Liver (tissue), 9 donors: ENCODE measurements around the gene SYNGR1. TPM values are rescaled to one million over a fixed set of nuclear protein-coding genes. Genes with fewer than 3 reads are reported as not detected.

Source experiments
- DNase-seq: peaks from one replicate; pipeline ENCODE4 v3.0.0-alpha.2; 2017; ENCODE audit warnings: low spot score
- H3K27ac ChIP-seq, 2 donors: one replicate each; pipeline ENCODE4 v1.7.0; 2013; ENCODE audit warnings: inconsistent platforms in 2 of 2, low read length in 2 of 2, control low read depth in 1 of 2, low read depth in 1 of 2, mild to moderate bottlenecking in 1 of 2
- H3K27me3 ChIP-seq, 4 donors: one replicate each; pipeline versions ENCODE4 v1.6.1 to v1.7.0; 2013; ENCODE audit warnings: low read length in 3 of 4, inconsistent platforms in 1 of 4, mild to moderate bottlenecking in 1 of 4, moderate library complexity in 1 of 4; ENCODE audit not compliant: control insufficient read depth in 4 of 4, insufficient read depth in 4 of 4
- H3K36me3 ChIP-seq, 4 donors: one replicate each; pipeline versions ENCODE4 v1.6.1 to v1.7.0; 2013; ENCODE audit warnings: low read length in 3 of 4, mild to moderate bottlenecking in 3 of 4, low read depth in 1 of 4, moderate library complexity in 1 of 4; ENCODE audit not compliant: control insufficient read depth in 4 of 4, insufficient read depth in 3 of 4
- H3K4me1 ChIP-seq, 4 donors: one replicate each; pipeline versions ENCODE4 v1.6.1 to v1.7.0; 2013; ENCODE audit warnings: low read length in 3 of 4, mild to moderate bottlenecking in 3 of 4, moderate library complexity in 1 of 4; ENCODE audit not compliant: control insufficient read depth in 4 of 4, insufficient read depth in 4 of 4
- H3K4me3 ChIP-seq, 3 donors: one replicate each; pipeline versions ENCODE4 v1.6.1 to v1.7.0; 2013; ENCODE audit warnings: low read length in 3 of 3, control low read depth in 1 of 3, low read depth in 1 of 3, mild to moderate bottlenecking in 1 of 3
- H3K9ac ChIP-seq, 2 donors: one replicate each; pipeline ENCODE4 v1.7.0; 2013; ENCODE audit warnings: low read length in 2 of 2, mild to moderate bottlenecking in 2 of 2, moderate library complexity in 2 of 2, control low read depth in 1 of 2, low read depth in 1 of 2
- H3K9me3 ChIP-seq, 4 donors: one replicate each; pipeline versions ENCODE4 v1.6.1 to v1.7.0; 2013; ENCODE audit warnings: low read length in 3 of 4; ENCODE audit not compliant: control insufficient read depth in 4 of 4
- FOXA2 ChIP-seq: IDR thresholded peaks from 2 replicates; pipeline ENCODE4 v1.6.1; 2016; ENCODE audit warnings: antibody characterized with exemption
- GABPA ChIP-seq, 2 donors: IDR thresholded peaks in 1 of 2; conservative IDR thresholded peaks in 1 of 2; 2 replicates each; pipeline ENCODE4 v1.6.1; 2016; ENCODE audit warnings: antibody characterized with exemption in 2 of 2, mild to moderate bottlenecking in 1 of 2, moderate library complexity in 1 of 2
- HNF4A ChIP-seq, 2 donors: conservative IDR thresholded peaks; 2 replicates each; pipeline ENCODE4 v1.6.1; 2016; ENCODE audit warnings: antibody characterized with exemption in 2 of 2, mild to moderate bottlenecking in 2 of 2
- MAX ChIP-seq: IDR thresholded peaks from 2 replicates; pipeline ENCODE4 v1.6.1; 2016; ENCODE audit warnings: antibody characterized with exemption
- NR2F2 ChIP-seq: IDR thresholded peaks from 2 replicates; pipeline ENCODE4 v1.6.1; 2016; ENCODE audit warnings: antibody characterized with exemption
- RAD21 ChIP-seq, 2 donors: IDR thresholded peaks; 2 replicates each; pipeline ENCODE4 v1.6.1; 2016; ENCODE audit warnings: antibody characterized with exemption in 2 of 2, mild to moderate bottlenecking in 2 of 2
- YY1 ChIP-seq: IDR thresholded peaks from 2 replicates; pipeline ENCODE4 v1.6.1; 2016; ENCODE audit warnings: antibody characterized with exemption, mild to moderate bottlenecking
- ZBTB33 ChIP-seq: IDR thresholded peaks from 2 replicates; pipeline ENCODE4 v1.6.1; 2016; ENCODE audit warnings: antibody characterized with exemption
- WGBS: extraction: QIAGEN DNeasy Blood & Tissue Kit; methylation state at CpG from one replicate; pipeline ENCODE4 v1.1.7; 2013; 5-methylcytosine and 5-hydroxymethylcytosine counted together
- polyA plus RNA-seq, 2 donors: library from polyadenylated mRNA; stranded (reverse) in 1 of 2; unstranded in 1 of 2; fragments of 200-250 nt in 1 of 2; fragments of >200 nt in 1 of 2; fragmentation: Nextera tagmentation in 1 of 2; extraction: Ambion mirVana in 1 of 2; gene quantifications; one replicate each; pipeline versions ENCODE4 v1.2.1 to v1.2.3, GENCODE V29; 2013 to 2015
- total RNA-seq, 2 donors: library from RNA; depleted of rRNA; stranded (reverse); fragments of >200 nt; gene quantifications; one replicate each; pipeline ENCODE4 v1.2.3, GENCODE V29; 2014
- TF ChIP-seq, protein P1 (sequence below): fragments of 150-350 bp; IDR thresholded peaks from 2 replicates; pipeline ENCODE4 v1.5.1; 2017; ENCODE audit warnings: improper control_type of control experiment, low read depth, low read length; ENCODE audit not compliant: missing input control
- TF ChIP-seq, protein P2 (sequence below): IDR thresholded peaks from 2 replicates; pipeline ENCODE4 v1.6.1; 2016; ENCODE audit warnings: antibody characterized with exemption
- donor health status: healthy.
- donor health status: healthy.
- donor health status: healthy.
- donor health status: healthy.
- donor health status: healthy.

The SYNGR1 gene
- total and polyA plus RNA-seq, 4 donors, result 1.8 to 21.9 (median 5.2) TPM

GRCh38 chr22:39382410-39382809 lies 32.6 kb downstream of the SYNGR1 start:
- no peaks in the 10 kb centered on the region for H3K36me3 ChIP-seq
- no peaks in the 10 kb centered on the region for H3K4me1 ChIP-seq
- no peak overlapping the region for H3K9ac ChIP-seq
- no peak overlapping the region for H3K4me3 ChIP-seq
- no peak overlapping the region for H3K27ac ChIP-seq
- 91% methylated on average over 5 of the region's 5 CpGs for WGBS
- TF ChIP-seq FOXA2 (no peak), ZBTB33 (no peak)
- TF ChIP-seq, protein P1, sequence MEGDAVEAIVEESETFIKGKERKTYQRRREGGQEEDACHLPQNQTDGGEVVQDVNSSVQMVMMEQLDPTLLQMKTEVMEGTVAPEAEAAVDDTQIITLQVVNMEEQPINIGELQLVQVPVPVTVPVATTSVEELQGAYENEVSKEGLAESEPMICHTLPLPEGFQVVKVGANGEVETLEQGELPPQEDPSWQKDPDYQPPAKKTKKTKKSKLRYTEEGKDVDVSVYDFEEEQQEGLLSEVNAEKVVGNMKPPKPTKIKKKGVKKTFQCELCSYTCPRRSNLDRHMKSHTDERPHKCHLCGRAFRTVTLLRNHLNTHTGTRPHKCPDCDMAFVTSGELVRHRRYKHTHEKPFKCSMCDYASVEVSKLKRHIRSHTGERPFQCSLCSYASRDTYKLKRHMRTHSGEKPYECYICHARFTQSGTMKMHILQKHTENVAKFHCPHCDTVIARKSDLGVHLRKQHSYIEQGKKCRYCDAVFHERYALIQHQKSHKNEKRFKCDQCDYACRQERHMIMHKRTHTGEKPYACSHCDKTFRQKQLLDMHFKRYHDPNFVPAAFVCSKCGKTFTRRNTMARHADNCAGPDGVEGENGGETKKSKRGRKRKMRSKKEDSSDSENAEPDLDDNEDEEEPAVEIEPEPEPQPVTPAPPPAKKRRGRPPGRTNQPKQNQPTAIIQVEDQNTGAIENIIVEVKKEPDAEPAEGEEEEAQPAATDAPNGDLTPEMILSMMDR, result no peak
- no peak for DNase-seq
- no peaks in the 10 kb centered on the region for H3K27me3 ChIP-seq
- no peaks in the 10 kb centered on the region for H3K9me3 ChIP-seq

GRCh38 chr22:39383841-39384625 lies 34.2 kb downstream of the SYNGR1 start:
- Histone ChIP-seq H3K27ac (no peak overlapping the region), H3K4me3 (no peak overlapping the region), H3K36me3 (no peaks in the 10 kb centered on the region), H3K9ac (no peak overlapping the region), H3K27me3 (no peaks in the 10 kb centered on the region), H3K4me1 (peaks cover 0 to 5% (median 4%) of the 10 kb centered on the region in 4 donors), H3K9me3 (no peaks in the 10 kb centered on the region)
- 85% methylated on average over 12 of the region's 12 CpGs for WGBS
- DNase-seq, result no peak
- TF ChIP-seq FOXA2 (no peak), ZBTB33 (no peak), HNF4A (conservative IDR thresholded peaks at IDR 0.05) (no peak), MAX (no peak), GABPA (IDR thresholded peaks at IDR 0.05 in 1 of 2, conservative IDR thresholded peaks at IDR 0.05 in 1 of 2) (no peak), YY1 (no peak), RAD21 (IDR thresholded peaks at IDR 0.05) (no peak), NR2F2 (no peak)
- TF ChIP-seq, protein P2, sequence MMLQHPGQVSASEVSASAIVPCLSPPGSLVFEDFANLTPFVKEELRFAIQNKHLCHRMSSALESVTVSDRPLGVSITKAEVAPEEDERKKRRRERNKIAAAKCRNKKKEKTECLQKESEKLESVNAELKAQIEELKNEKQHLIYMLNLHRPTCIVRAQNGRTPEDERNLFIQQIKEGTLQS, result no peak
